ENCODE data around the gene CPT1A.
A peak's percentile ranks its signal among the peaks of the same experiment; 100 is the strongest.

The CPT1A gene

DNA sequence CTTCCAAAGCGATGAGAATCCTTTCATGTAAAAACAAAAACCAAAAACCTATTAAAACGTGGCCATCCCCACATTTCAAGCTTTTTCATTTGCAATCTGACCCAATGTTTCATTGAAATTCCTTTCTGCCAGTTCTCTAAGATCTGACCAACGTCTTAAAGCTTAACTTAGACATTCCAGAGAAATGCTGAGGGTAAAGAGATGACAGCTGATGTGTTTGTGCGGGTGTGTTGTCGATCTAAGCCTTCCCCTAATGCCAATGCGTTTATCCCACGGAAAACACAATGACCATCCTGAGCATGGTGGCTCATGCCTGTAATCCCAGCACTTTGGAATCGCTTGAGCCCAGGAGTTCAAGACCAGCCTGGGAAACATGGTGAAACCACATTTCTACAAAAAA, 84.0 kb downstream of the CPT1A start:
- DNase-seq (ENCODE audit: low read depth in 2 of 2): no peak

DNA sequence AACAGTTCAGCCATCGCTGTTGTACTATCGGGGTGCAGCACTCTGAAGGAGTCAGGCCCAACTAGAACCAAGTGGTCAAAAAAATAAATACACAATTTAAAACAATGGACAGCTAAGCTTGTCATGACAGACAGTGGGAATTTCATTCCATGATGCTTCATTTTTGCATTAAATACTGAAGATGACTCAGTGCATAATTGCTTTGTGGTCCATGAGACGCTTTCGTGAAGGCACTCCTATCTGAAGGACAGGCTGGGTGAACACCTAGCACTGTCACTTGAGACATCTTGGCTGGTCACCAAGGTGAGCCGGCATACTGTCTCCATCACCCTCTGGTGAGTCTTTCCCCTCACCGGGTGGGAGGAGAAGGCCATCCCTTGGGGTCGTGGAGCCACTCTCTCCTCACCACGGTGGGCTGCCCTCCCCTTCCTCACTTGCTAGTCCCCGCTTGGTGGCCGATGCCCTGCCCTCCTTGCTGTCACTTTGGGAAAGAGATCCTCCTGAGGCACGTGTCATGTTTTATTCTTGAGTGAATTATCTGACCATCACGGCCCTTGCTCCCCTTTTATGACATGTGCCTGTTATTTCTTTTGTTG, 85.4 kb downstream of the CPT1A start:
- DNase-seq (ENCODE audit: low read depth in 2 of 2): no peak

DNA sequence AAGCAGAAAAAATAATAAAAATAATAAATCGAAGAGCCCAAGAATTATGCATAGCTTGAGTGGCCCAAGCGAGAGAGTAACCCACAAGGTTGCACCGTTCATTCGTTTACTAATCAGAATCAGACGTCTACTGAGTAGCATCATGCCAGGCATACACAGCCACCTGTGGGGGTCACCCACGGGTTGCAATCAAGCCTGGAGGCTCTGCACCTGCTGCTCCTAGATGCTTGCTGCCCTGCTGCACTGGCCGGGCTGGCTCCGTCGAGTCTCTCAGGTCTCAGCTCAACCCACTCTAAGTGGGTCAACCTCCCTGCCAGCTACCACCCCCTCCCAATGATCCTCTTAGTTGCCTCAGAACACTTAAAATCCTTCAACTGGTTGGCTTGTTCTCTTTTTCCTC, 88.4 kb downstream of the CPT1A start:
- no peak for DNase-seq (ENCODE audit: low read depth in 2 of 2)

DNA sequence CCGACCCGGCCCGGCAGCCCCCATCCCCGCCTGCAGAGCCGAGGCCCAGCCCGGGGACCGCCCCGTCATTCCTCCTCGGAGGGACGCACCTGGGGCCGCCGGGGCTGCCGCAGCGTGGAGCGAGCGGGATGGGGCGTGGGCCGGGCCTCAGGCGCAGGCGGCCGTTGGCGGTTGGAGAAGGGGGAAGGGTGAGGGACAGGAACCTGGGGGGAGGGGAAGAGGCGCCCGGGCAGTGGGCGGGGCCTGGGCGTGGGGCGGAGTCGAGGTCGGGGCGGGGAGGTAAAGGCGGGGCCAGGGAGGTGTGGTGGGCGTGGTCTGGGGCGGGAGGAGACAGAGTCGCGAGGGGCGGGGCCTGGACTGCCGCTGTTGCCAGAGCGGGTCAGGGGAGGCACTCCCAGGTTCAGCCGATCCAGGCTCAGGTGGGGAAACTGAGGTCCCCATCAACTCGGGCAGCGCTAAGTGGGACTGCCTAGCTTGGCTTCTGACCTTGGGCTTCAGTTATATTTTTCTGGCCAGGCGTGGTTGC, 90.3 kb downstream of the CPT1A start, which contains the start of gene TESMIN:
TESMIN (minus strand) TSS at position 190 of the 526 bp plus-strand sequence. CDS start 860 bp downstream, outside the sequence.
- peak; percentile 87 to 95 for DNase-seq (ENCODE audit: low read depth in 2 of 2)

DNA sequence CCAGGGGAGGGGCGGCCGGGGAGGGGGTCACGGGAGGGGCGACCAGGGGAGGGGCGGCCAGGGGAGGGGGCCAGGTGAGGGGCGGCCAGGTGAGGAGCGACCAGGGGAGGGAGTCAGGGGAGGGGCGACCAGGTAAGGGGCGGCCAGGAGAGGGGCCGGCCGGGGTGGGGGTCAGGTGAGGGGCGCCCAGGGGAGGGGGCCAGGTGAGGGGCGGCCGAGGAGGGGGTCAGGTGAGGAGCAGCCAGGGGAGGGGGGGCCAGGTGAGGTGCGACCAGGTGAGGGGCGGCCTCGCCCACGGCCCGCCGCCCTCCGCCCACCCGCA, 90.8 kb downstream of the CPT1A start:
- no peak for DNase-seq (ENCODE audit: low read depth in 2 of 2)

DNA sequence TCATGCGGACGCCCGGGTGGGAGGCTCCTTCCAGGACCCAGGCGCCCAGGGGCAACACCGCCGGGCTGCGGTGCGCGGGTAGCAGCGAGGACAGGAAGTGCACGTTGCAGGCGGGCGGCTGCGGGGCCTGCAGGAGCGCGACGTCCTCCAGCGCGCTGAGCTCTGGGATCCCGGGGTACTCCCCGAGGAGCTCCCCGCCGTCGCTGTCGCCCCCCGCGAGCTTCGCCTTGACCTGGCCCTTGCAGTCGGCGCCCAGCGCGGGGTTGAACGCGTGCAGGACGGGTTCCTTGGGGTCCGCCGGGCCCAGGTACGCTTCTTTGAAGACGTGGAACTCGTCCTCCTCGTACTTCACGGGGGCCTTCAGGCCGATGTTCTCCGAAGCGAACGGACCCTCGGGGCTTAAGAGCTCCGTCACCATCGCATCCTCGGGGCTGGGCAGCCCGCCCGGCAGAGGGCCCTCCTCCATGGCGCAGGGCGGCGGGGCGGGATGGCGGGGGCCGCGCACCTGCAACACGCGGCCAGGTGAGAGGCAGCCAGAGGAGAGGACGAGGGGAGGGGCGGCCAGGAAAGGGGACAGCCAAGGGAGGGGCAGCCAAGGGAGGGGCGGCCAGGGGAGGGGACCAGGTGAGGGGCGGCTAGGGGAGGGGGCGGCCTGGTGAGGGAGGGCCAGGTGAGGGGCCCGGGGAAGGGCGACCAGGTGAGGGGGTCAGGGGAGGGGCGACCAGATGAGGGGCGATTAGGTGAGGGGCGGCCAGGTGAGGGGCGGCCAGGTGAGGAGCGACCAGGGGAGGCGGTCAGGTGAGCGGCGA, 91.3 kb downstream of the CPT1A start:
- DNase-seq (ENCODE audit: low read depth in 2 of 2): no peak

DNA sequence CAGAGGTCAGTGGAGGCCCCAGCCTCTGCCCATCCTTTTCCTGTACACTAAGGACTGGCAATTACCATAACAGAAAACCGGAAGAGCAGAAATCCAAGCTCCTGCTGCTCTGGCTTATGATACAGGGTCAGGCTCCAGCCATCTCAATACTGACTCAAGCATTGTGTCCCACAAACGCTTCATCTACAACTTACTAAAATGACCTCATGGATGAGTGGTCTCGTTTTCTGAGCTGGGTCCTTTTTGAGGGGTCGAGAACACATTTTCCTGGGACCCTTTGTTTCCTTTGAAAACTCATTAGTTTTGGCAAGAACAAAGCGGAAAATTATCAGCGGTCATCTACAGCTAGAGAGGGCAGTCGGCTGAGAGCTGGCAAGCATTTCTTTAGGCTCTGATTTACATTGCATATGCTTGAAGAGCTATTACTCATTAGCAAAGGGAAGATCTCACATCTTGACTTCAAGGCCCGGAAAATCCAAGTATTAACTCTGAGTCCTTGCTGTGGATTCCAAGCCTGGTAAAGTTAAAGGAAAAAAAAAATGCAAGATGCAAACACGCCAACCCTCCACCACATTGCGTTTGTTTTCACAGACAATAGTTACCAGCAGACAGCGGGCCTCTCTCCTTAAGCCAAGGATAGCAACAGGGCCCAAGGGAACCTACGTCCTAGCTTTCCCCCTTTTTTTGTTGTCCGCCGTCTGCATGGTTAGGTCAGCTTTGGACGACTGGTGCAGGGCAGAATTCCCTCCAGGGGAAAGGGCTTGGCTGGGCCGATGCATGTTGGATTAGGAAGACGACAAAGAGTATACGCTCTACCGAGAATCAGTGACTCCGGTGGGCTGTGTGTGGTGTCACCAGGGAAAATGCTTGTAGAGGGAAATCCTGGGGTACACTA, 92.2 kb downstream of the CPT1A start:
- DNase-seq (ENCODE audit: low read depth in 2 of 2): no peak

DNA sequence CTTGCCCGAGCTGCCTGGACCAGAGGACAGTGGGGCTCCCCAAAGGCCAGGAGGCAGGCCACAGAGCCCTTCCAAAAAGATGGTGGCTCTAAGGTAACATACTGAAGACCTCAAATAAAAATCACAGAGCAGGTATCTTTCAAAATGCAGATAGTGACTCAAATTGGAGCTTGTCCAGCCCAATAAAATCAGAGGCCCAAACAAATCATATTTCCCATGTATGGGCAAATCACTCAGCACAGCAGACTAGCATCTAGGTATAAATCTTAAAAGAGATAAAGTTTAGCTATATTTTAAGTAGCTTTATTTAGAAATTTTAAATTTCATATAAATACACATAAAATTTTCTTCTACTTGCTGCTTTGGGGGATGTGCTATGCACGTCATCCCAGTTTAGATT, 93.7 kb downstream of the CPT1A start:
- no peak for DNase-seq (ENCODE audit: low read depth in 2 of 2)

DNA sequence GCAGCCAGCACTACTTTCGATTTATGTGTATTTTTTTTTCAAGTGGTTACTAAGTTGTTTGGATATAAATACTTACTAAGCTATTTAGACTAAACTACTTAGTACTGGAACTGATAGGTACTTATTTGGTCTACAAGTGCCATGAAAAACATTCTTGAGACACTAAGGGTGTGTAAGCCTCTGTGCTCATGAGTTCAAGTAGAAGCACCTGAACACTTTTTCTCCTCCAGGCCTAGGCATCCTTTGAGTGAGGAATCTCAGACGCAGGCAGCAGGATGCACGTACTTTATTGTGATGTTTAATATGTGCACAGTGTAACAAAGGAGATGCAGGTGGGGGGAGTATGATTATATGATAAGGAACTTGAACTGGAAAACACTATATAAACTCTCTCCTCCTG, 98.2 kb downstream of the CPT1A start:
- DNase-seq (ENCODE audit: low read depth in 2 of 2): no peak

DNA sequence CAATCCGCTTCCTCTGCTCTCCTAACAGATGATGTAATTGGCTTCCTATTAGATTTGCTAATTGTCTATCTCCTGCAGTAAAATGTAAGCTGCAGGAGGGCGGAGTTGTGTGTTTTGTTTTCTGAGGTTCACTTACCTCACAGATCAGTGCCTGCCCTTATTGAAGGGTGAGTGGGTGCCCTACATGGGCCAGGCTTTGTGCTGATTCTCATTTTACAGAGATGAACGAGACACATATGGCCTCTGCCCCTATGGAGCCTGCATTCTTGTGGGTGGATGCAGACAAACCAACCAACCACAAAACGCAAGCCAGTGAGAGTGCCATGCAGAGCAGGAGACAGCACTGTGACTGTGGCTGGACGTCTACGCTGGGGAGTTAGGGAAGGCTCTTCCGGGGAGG, 100.3 kb downstream of the CPT1A start:
- DNase-seq (ENCODE audit: low read depth in 2 of 2): no peak

DNA sequence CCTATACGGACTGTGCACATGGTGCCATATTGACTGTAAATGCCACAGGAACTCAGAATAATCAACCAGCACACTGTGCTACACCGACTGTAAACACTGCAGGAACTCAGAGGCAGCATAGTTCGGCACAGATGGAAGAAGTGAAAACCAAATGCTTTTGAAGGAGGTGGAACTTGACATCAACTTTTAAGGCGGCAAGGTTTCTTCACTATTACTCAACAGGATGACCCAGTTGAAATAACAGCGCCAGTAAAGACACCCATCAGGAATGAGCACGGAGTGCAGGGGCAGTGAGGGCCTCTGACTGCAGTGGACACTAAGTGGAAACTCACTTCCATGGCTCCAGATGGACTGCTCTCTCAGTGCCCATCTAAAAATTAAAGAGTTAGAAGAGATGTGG, 106.1 kb downstream of the CPT1A start:
- DNase-seq (ENCODE audit: low read depth in 2 of 2): no peak

DNA sequence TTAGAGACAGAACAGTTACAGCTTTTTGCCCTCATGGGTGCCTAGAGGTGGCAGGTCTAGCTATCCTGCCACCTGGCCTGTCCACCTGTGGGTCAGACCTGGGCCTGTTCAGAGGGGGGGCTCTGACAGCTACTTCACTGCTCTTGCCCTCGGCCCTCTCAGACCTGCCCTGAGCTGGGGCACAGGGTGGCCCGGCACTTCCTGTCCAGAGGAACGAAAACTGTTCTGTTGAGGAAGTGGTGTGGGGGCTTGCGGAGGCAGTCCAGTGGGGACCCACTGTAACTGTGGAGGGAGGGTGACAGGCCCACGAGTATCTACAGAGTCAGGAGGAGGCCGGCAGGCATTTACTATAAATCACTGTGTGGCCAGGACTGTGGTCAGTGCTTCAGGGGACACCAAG, 106.6 kb downstream of the CPT1A start:
- no peak for DNase-seq (ENCODE audit: low read depth in 2 of 2)

DNA sequence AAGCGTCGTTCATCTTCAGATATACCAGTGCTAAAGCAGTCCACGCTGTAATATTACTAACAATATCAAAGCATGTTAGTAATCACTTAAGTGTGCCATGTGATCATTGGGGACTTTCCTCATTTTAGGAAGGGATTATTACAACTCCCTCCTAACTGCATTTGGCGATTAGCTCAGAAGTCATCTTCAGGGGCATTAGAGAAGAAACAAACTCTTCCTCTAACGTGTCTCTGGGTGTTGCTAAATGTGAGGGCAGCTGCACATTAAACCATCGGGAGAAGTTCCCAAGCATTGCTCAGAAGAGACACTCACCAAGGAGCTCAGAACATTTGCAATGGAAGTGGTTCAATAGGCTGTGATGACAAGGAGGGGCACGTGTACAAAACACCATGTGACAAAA, 107.6 kb downstream of the CPT1A start:
- DNase-seq (ENCODE audit: low read depth in 2 of 2): no peak

DNA sequence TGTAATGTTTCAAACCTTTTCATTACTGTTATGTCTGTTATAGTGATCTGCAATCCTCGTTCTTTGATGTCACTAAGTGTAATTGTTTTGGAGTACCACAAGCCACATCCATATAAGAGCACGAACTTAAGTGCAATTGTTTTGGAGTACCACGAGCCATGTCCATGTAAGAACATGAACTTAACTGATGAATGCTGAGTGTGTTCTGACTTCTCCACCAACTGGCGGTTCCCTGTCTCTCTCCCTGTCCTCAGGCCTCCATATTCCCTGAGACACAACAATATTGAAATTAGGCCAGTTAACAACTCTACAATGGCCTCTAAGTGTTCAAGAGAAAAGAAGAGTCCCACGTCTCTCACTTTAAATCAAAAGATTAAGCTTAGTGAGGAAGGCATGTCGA, 113.9 kb downstream of the CPT1A start:
- DNase-seq (ENCODE audit: low read depth in 2 of 2): no peak

DNA sequence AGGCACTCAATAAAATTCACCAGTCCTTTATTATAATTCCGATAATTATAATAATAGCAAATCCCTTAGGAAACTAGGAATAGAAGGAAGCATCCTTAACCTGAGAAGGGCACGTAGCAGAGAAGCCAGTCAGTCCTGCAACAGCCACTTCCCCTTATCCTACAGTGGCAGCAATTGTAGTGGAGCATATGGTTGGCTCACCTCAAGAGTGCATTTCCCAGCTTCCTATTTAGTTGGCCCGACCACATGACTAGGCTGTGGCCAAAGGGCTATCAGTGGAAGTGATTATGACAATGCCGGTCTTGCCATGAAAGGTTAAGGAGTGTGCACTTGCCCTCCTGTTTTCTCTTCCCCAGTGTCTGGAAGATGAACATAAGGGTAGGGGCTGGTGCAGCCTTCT, 117.4 kb downstream of the CPT1A start:
- DNase-seq (ENCODE audit: low read depth in 2 of 2): no peak

DNA sequence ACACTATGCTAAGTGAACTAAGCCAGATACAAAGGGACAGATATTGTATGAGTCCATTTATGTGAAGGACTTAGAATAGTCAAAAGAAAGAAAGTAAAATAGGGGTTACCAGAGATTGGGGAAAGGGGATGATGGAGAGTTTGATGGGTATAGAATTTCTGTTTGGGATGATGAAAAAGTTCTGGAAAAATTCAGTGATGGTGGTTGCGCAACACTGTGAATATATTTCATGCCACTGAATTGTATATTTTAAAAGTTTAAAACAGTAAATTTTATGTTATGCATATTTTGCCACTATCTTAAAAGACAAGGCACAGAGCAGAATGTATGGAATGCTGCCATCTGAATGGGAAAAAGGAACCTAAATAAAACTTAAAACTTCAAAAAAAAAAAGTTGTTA, 119.6 kb downstream of the CPT1A start:
- no peak for DNase-seq (ENCODE audit: low read depth in 2 of 2)

DNA sequence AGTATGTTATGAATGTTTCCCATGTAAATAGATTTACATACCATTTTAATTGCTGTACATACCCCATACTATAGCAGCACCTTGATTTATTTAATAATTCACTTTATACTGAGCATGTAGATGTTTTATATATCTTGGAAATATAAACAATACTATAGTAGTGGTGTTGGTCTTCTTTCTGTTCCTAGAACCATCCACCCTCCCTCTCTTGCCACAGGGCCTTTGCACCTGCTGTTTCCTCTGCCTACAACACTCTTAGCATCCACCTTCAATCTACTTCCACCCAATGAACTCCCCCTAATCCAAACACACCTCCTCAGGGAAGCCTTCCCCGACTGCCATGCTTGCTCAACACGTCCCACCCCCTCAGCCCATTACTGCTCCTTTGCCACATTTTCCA, 120.6 kb downstream of the CPT1A start:
- DNase-seq (ENCODE audit: low read depth in 2 of 2): no peak

DNA sequence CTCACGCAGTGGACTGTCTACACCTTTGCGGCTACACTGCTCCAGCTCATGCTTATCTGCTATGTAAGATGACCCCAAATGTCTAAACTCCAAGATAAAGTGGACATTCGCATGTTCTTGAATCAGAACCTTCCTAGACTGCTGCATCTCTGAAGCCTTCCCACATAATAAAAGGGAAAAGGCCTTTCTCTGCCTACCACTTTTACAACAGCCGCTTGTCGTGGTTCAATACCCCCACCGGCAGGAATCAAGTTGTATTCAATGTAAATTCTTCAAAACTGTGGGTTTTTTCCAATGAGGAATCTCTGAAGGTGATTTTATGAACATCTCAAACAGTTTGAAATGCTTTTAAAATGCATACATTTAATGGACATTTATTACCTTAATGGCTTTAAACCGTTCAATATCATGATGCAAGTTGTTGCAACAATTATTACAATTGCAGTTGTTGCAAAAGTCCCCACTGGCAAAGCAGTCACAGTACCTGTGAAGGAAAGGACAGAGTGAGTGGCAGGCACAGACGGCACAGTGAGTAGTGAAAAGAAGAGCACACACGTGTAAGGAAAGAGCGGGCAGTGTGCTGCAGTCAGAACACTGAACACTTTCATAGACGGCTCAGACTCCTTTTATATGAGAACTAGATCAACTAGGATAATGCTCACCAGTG, 126.1 kb downstream of the CPT1A start:
- DNase-seq (ENCODE audit: low read depth in 2 of 2): no peak

DNA sequence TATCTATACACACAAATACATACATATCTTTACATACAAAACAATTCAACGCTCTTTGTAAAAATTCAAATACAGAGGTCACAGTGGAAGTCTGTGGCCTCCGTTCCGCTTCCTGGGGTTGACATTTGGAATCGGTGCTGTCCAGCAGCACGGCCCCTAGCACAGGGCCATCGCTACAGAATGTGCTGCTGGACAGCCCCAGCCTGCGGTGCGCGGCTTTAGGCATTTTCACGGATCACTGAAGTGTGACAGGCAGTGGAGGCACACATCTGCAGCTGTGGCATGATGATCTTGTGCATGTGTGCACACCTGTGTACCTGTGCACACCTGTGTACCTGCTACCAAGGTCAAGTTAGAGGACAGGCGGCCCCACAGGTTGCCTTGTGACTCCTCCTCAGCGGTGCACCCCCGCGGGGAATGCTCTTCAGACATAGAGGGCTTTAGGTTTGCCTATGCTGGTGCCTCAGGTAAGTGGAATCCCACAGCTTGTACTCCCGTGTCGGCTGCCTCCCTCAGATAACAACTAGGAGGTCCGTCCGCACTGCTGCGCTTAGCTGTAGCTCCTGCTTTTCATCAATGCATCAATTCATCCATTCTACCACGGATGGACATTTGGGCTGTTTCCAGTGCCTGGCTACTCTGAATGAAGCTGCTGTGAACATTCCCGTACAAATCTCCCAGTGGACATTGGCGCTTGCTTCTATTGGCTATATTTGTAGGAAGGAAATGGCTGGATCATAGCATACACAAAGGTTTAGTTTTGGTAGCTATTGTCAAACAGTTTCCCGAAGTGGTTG, 127.5 kb downstream of the CPT1A start:
- no peak for DNase-seq (ENCODE audit: low read depth in 2 of 2)

DNA sequence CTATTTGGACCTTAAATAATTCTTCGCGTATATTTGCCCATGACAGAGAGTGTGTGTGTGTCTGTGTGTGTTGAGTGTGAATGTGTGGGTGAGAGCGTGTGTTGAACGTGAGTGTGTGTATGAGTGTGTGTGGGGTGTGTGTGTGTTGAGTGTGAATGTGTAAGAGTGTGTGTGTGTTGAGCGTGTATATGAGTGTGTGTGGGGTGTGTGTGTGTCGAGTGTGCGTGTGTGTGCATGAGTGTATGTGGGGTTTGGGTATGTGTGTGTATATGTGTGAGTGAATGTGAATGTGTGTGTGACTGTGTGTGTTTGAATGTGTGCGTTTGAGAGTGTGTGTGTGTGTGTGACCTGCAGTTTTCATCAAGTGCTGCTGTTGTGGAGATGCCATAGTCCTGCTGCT, 130.6 kb downstream of the CPT1A start:
- DNase-seq (ENCODE audit: low read depth in 2 of 2): no peak

DNA sequence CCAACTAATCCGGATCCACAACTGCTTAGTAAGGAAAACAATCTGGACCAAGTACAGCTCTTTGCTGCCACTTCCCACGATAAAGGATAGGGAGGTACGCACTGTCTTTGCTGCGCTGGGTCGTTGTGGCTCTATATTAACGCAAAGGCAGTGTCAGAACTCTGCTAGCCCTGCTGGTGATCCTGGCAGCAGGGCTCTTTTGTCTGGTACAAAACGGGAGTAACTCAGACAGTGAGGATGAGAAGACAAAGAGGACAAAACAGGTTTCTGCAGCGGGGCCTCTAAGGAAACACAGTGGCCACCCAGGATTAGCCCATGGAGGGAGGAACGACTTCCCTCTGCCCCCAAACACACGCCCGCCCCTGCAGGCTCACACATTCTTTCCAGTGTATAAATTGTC, 131.3 kb downstream of the CPT1A start:
- DNase-seq (ENCODE audit: low read depth in 2 of 2): no peak
